ENCODE measurements around the gene GALNT9.
"Not testable (repeated sequence)": the region's sequence is repeated elsewhere in the genome, so short reads cannot be mapped to it uniquely, and the experiment has no call there.

The GALNT9 gene

GRCh38 chr12:132253698-132254480, 75.5 kb downstream of the GALNT9 start:
- in situ Hi-C loops (cut with HindIII; ENCODE audit: low sequenced_read_pairs) = no loop called here

GRCh38 chr12:132252981-132253380, 76.4 kb downstream of the GALNT9 start:
- in situ Hi-C loops (cut with HindIII; ENCODE audit: low sequenced_read_pairs) = not testable (repeated sequence)

- in situ Hi-C loops (cut with HindIII; ENCODE audit: low sequenced_read_pairs) = no loop called here
Measured at GRCh38 chr12:132251741-132252490, 77.5 kb downstream of the GALNT9 start.

- in situ Hi-C loops (cut with HindIII; ENCODE audit: low sequenced_read_pairs) = no loop called here
Measured at GRCh38 chr12:132251310-132251709, 78.1 kb downstream of the GALNT9 start.

GRCh38 chr12:132250707-132251106, 78.7 kb downstream of the GALNT9 start:
- in situ Hi-C loops (cut with HindIII; ENCODE audit: low sequenced_read_pairs) = no loop called here

- in situ Hi-C loops (cut with HindIII; ENCODE audit: low sequenced_read_pairs) = no loop called here
Measured at GRCh38 chr12:132249689-132250478, 79.5 kb downstream of the GALNT9 start.

- in situ Hi-C loops (cut with HindIII; ENCODE audit: low sequenced_read_pairs) = no loop called here
Measured at GRCh38 chr12:132248453-132249167, 80.8 kb downstream of the GALNT9 start.

GRCh38 chr12:132247718-132248452, 81.5 kb downstream of the GALNT9 start:
- in situ Hi-C loops (cut with HindIII; ENCODE audit: low sequenced_read_pairs) = no loop called here

GRCh38 chr12:132246997-132247717, 82.2 kb downstream of the GALNT9 start:
- in situ Hi-C loops (cut with HindIII; ENCODE audit: low sequenced_read_pairs) = no loop called here

GRCh38 chr12:132245521-132246101, 83.8 kb downstream of the GALNT9 start:
- in situ Hi-C loops (cut with HindIII; ENCODE audit: low sequenced_read_pairs) = no loop called here

GRCh38 chr12:132244724-132245295, 84.6 kb downstream of the GALNT9 start:
- in situ Hi-C loops (cut with HindIII; ENCODE audit: low sequenced_read_pairs) = no loop called here

- in situ Hi-C loops (cut with HindIII; ENCODE audit: low sequenced_read_pairs) = no loop called here
Measured at GRCh38 chr12:132243596-132244310, 85.6 kb downstream of the GALNT9 start.

- in situ Hi-C loops (cut with HindIII; ENCODE audit: low sequenced_read_pairs) = not testable (repeated sequence)
Measured at GRCh38 chr12:132243171-132243570, 86.2 kb downstream of the GALNT9 start.

GRCh38 chr12:132240669-132241007, 88.8 kb downstream of the GALNT9 start:
- in situ Hi-C loops (cut with HindIII; ENCODE audit: low sequenced_read_pairs) = not testable (repeated sequence)

GRCh38 chr12:132239796-132240668, 89.4 kb downstream of the GALNT9 start:
- in situ Hi-C loops (cut with HindIII; ENCODE audit: low sequenced_read_pairs) = no loop called here

- in situ Hi-C loops (cut with HindIII; ENCODE audit: low sequenced_read_pairs) = no loop called here
Measured at GRCh38 chr12:132239392-132239791, 90.0 kb downstream of the GALNT9 start.

- in situ Hi-C loops (cut with HindIII; ENCODE audit: low sequenced_read_pairs) = no loop called here
Measured at GRCh38 chr12:132238884-132239283, 90.5 kb downstream of the GALNT9 start.

Data from DLD1 (cell line).